ENCODE measurements around the gene SEC62. TPM values are rescaled to one million over a fixed set of nuclear protein-coding genes. Genes with fewer than 3 reads are reported as not detected.

The SEC62 gene
- total and polyA plus RNA-seq, 9 of the 15 experiments (the other 6 are each of a cell fraction or from before 2014, with no cell fraction given): 34.5 to 152 (median 51.8) TPM

- no peaks in the 10 kb centered on the region for H3K9me3 ChIP-seq (replicated peaks; ENCODE audit: control insufficient read depth, insufficient read depth, low read depth, low read length)
- DNase-seq (ENCODE audit: extremely low read depth in 1 of 4, low spot score in 3 of 4): no peak
- H3K4me3 ChIP-seq: no peak overlapping the region
- in situ Hi-C loops (cut with MboI) (no loop called here), intact Hi-C loops (cut with micrococcal nuclease) (no loop called here)
- no peaks in the 10 kb centered on the region for H3K79me2 ChIP-seq (ENCODE audit: control insufficient read depth, insufficient read depth, low read length)
- ChIA-PET POLR2A (no interaction called here), CTCF (ENCODE audit: low intra/inter-chr PET ratio) (no interaction called here)
- H3K27me3 ChIP-seq (ENCODE audit: control insufficient read depth in 2 of 2, insufficient read depth in 2 of 2, low read length in 2 of 2): no peaks in the 10 kb centered on the region
- H3K9me1 ChIP-seq (ENCODE audit: control insufficient read depth, insufficient read depth, low read length): no peaks in the 10 kb centered on the region
- TF ChIP-seq NR0B1 (IDR thresholded peaks at IDR 0.05; ENCODE audit: partially characterized antibody) (no peak), SIX5 (IDR thresholded peaks at IDR 0.05; ENCODE audit: borderline replicate concordance in 1 of 2, insufficient read depth in 1 of 2, low read depth in 1 of 2, low read length in 2 of 2) (no peak), ZNF124 (CRISPR knock-in tag; IDR thresholded peaks at IDR 0.05) (no peak), ARID3B (CRISPR knock-in tag; IDR thresholded peaks at IDR 0.05; ENCODE audit: borderline replicate concordance) (no peak), HBP1 (CRISPR knock-in tag; IDR thresholded peaks at IDR 0.05) (no peak), TAF7 (tag; IDR thresholded peaks at IDR 0.05) (no peak), XRCC4 (IDR thresholded peaks at IDR 0.05; ENCODE audit: extremely low read depth, insufficient read depth, insufficient read length) (no peak), NR3C1 (CRISPR knock-in tag; IDR thresholded peaks at IDR 0.05) (no peak), NFE2L1 (tag; IDR thresholded peaks at IDR 0.05; ENCODE audit: borderline replicate concordance, low read depth) (no peak), FOXJ2 (tag; IDR thresholded peaks at IDR 0.05) (no peak), CSDE1 (IDR thresholded peaks at IDR 0.05) (no peak), EWSR1 (IDR thresholded peaks at IDR 0.05; ENCODE audit: borderline replicate concordance, low read depth, partially characterized antibody) (no peak), ZNF212 (CRISPR knock-in tag; IDR thresholded peaks at IDR 0.05) (no peak), GABPB2 (CRISPR knock-in tag; conservative IDR thresholded peaks at IDR 0.05) (no peak), NR2F6 (CRISPR knock-in tag; IDR thresholded peaks at IDR 0.05) (no peak), CBFA2T2 (conservative IDR thresholded peaks at IDR 0.05) (no peak), MCM3 (IDR thresholded peaks at IDR 0.05) (no peak)
- BruUV-seq (replicated peaks): no TSS peak
- no peaks in the 10 kb centered on the region for H4K20me1 ChIP-seq (replicated peaks; ENCODE audit: control insufficient read depth, insufficient read depth, low read length)
- no peak overlapping the region for H3K4me2 ChIP-seq (ENCODE audit: insufficient read depth, low read length)
- H2AFZ ChIP-seq (ENCODE audit: low read depth, low read length): no peak overlapping the region
- H3K4me1 ChIP-seq (replicated peaks in 1 of 2; ENCODE audit: control insufficient read depth in 2 of 2, insufficient read depth in 2 of 2, low read length in 2 of 2): no peaks in the 10 kb centered on the region
- no peak overlapping the region for H3K27ac ChIP-seq (ENCODE audit: extremely low read depth, low read depth, low read length)
- no peak for FAIRE-seq
- H3K9ac ChIP-seq (ENCODE audit: insufficient read depth in 1 of 2, low read depth in 2 of 2, low read length in 2 of 2): no peak overlapping the region
- ATAC-seq: no peak
- H3K36me3 ChIP-seq (ENCODE audit: control insufficient read depth, insufficient read depth, low read length): peaks cover 83% of the 10 kb centered on the region
- 78% methylated on average over 3 of the region's 3 CpGs for WGBS (ENCODE audit: insufficient coverage, low coverage, missing lambda C conversion rate)
Measured at GRCh38 chr3:169992156-169992555, 25.5 kb downstream of the SEC62 start.
